MG63 (cell line): ENCODE data around the gene CFAP54. TPM values are rescaled to one million over a fixed set of nuclear protein-coding genes. Genes with fewer than 3 reads are reported as not detected.

Experiments
- DNase-seq: peaks from one replicate; pipeline ENCODE4 v3.0.0-alpha.2; 2020
- H3K27me3 ChIP-seq: fragments of 250-450 bp; sonication (Bioruptor Pico); 2 replicates; pipeline ENCODE4 v1.5.1; 2020; ENCODE audit warnings: mild to moderate bottlenecking, moderate library complexity
- H3K36me3 ChIP-seq: fragments of 250-450 bp; sonication (Bioruptor Pico); 2 replicates; pipeline ENCODE4 v1.5.1; 2020; ENCODE audit warnings: mild to moderate bottlenecking, moderate library complexity
- H3K4me3 ChIP-seq: fragments of 250-450 bp; sonication (Bioruptor Pico); 2 replicates; pipeline ENCODE4 v1.5.1; 2020; ENCODE audit warnings: mild to moderate bottlenecking, moderate library complexity
- H3K9me3 ChIP-seq: fragments of 250-450 bp; sonication (Bioruptor Pico); 2 replicates; pipeline ENCODE4 v1.5.1; 2020; ENCODE audit warnings: mild to moderate bottlenecking, moderate library complexity
- total RNA-seq: library from RNA; depleted of rRNA; stranded (reverse); fragments of >200 nt; shearing (Covaris generic); gene quantifications from 2 replicates; pipeline ENCODE4 v1.2.3, GENCODE V29; 2014; ENCODE audit warnings: low replicate concordance

The CFAP54 gene
- total RNA-seq, 1 experiment from 2014 or later = not detected

DNA sequence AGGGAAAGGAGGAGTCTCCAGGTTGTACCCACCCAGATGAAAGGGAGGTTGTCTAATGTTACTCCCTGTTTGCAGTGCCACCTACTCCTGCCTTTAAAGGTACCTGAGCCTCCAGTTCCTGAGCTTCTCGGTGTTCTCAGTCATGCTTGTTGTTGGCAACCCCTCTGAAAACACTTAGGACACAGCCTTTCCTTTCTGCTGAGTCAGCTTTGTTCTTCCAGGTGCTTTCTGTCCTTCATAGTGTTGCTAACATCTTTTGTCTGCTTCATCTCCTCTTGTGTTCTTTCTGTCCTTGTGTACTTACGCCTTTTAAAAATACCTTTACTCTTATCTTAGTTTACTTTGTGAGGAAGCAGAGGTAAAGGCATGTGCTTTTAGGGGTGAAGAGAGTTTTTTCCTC is 320.7 kb downstream of the CFAP54 start:
- no peaks in the 10 kb centered on the region for H3K9me3 ChIP-seq
- H3K36me3 ChIP-seq = no peaks in the 10 kb centered on the region
- H3K4me3 ChIP-seq = no peak overlapping the region
- no peak for DNase-seq
- H3K27me3 ChIP-seq = no peaks in the 10 kb centered on the region

DNA sequence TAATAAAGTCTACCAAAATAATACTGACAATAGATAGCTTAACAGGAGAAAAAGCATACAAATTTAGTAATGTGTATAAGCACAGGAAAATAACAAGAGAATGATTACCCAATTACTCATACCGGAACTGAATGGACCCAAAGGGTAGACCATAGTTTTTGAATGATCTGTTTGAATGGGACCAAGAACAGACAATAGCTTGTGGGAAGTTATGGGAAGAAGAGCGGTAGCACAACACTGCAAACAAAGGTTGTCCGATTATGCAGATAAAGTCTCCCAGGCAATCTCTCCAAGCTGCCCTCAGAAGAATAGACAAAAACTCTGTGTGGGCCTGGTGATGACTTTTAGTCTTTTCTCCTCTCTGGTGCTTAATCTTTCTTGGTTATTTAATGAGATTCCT is 321.1 kb downstream of the CFAP54 start:
- Histone ChIP-seq H3K4me3 (no peak overlapping the region), H3K27me3 (no peaks in the 10 kb centered on the region), H3K36me3 (no peaks in the 10 kb centered on the region), H3K9me3 (no peaks in the 10 kb centered on the region)
- DNase-seq = no peak

GRCh38 chr12:96811083-96811482 is 321.7 kb downstream of the CFAP54 start:
- DNase-seq = peak; percentile 4
- Histone ChIP-seq H3K27me3 (no peaks in the 10 kb centered on the region), H3K36me3 (no peaks in the 10 kb centered on the region), H3K9me3 (no peaks in the 10 kb centered on the region), H3K4me3 (no peak overlapping the region)

- Histone ChIP-seq H3K4me3 (no peak overlapping the region), H3K36me3 (no peaks in the 10 kb centered on the region), H3K27me3 (no peaks in the 10 kb centered on the region), H3K9me3 (no peaks in the 10 kb centered on the region)
- no peak for DNase-seq
These were observed 322.8 kb downstream of the CFAP54 start for GRCh38 chr12:96812153-96812552.

GRCh38 chr12:96814200-96814599 is 324.8 kb downstream of the CFAP54 start:
- Histone ChIP-seq H3K9me3 (no peaks in the 10 kb centered on the region), H3K27me3 (no peaks in the 10 kb centered on the region), H3K36me3 (no peaks in the 10 kb centered on the region), H3K4me3 (no peak overlapping the region)
- no peak for DNase-seq

- DNase-seq = no peak
These were observed 332.2 kb downstream of the CFAP54 start for GRCh38 chr12:96821592-96821991.

GRCh38 chr12:96822641-96823040 is 333.3 kb downstream of the CFAP54 start:
- no peaks in the 10 kb centered on the region for H3K9me3 ChIP-seq
- H3K27me3 ChIP-seq = no peaks in the 10 kb centered on the region
- H3K4me3 ChIP-seq = no peak overlapping the region
- DNase-seq = no peak
- no peaks in the 10 kb centered on the region for H3K36me3 ChIP-seq

More at GRCh38 chr12:96821592-96821991, 332.2 kb downstream of the CFAP54 start:
- Histone ChIP-seq H3K36me3 (no peaks in the 10 kb centered on the region), H3K27me3 (no peaks in the 10 kb centered on the region), H3K9me3 (no peaks in the 10 kb centered on the region), H3K4me3 (no peak overlapping the region)

DNA sequence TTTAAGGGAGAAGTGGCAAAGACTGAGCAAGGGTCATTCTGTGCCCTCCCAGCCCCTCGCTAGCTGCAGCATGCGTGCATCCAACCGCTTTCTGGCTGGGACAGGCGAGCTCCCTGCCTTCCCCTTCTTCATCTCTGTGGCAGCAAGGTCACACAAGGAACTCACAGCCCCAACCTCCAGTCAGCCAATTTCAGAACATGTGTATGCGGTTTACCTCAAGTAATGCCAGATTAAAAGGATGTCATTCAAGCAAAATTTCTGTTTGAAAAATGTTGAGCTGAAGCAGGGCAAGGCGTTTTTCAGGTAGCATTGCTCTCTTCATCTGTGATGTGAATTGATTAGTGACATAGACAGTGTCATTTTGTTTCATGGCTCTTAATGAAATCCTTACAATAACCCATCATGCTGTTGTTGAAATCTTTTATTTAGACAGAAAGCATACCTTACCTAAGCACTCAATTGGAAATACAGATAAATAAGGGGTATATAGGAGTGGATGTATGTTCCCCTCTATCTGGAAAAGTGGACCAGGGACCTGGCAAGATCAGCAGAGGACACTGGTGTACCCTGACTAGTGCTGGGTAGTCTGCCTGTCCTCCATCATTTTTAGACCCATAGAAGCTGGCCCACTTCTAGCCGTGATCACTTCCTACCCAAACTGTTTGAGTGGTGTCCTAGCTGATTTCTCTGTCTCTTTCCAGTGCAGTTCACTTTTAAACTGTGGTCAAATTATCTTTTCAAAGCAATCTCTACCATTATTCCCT is 334.9 kb downstream of the CFAP54 start:
- DNase-seq = no peak

DNA sequence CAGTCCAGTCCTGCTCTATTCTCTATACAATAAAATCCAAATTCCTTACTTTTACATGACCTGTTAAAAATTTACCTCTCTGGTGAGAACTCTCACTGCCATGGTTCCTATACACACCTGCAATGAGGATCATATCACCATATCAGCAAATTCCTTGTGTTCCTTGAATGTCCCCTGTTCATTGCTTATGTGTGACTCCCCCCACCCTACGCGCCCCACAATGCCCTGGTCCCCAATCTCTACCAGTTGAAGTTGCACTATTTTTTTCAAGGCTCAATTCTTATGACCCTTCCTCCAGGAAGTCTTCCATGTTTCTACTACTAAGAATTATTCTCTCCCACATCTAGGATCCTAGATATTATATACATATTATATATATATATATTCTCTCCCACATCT is 335.5 kb downstream of the CFAP54 start:
- Histone ChIP-seq H3K9me3 (no peaks in the 10 kb centered on the region), H3K36me3 (no peaks in the 10 kb centered on the region), H3K4me3 (no peak overlapping the region), H3K27me3 (no peaks in the 10 kb centered on the region)
- no peak for DNase-seq

More for the DNA sequence above, 334.9 kb downstream of the CFAP54 start:
- Histone ChIP-seq H3K27me3 (no peaks in the 10 kb centered on the region), H3K9me3 (no peaks in the 10 kb centered on the region), H3K4me3 (no peak overlapping the region), H3K36me3 (no peaks in the 10 kb centered on the region)

GRCh38 chr12:96828169-96828789 is 338.9 kb downstream of the CFAP54 start:
- Histone ChIP-seq H3K9me3 (no peaks in the 10 kb centered on the region), H3K27me3 (no peaks in the 10 kb centered on the region), H3K36me3 (no peaks in the 10 kb centered on the region), H3K4me3 (no peak overlapping the region)
- DNase-seq = no peak

DNA sequence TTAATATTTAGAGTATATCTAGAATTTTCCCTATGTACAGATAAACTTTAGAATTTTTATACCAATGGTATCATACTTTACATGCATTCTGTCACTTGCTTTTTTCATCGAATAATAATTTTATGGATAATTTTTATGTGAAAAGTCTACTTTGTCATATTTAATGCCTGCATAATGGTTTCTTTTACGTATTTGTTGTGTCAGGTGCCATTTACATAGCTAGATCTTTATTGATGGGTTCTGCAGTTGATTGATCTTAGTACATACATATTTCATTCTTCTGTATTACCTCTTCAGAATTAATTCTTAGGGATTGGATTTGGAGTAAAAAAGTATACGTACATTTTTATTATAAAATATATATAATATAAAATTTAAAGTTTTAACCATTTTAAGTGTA is 340.0 kb downstream of the CFAP54 start:
- Histone ChIP-seq H3K9me3 (no peaks in the 10 kb centered on the region), H3K27me3 (no peaks in the 10 kb centered on the region), H3K36me3 (no peaks in the 10 kb centered on the region), H3K4me3 (no peak overlapping the region)
- DNase-seq = no peak

DNA sequence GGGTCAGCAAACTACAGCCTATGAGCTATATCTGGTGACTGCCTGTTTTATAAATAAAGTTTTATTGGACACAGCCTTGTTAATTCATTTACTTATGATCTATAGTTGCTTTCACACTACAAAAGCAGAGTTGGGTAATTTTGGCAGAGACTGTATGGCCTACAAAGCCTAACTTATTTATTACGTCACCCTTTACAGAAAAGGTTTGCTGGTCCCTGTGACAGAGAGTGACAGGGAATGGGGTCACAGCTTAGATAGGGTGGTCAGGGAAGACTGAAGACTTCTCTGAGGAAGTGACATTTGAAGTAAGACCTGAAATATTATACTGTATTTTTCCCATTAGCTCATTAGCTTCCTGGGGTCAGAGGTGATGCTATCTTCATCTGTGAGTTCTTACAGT is 342.0 kb downstream of the CFAP54 start:
- Histone ChIP-seq H3K36me3 (no peaks in the 10 kb centered on the region), H3K4me3 (no peak overlapping the region), H3K27me3 (no peaks in the 10 kb centered on the region), H3K9me3 (no peaks in the 10 kb centered on the region)
- DNase-seq = no peak

- DNase-seq = no peak
- Histone ChIP-seq H3K27me3 (no peaks in the 10 kb centered on the region; the same call in 1 of the 2 replicates), H3K4me3 (no peak overlapping the region), H3K36me3 (no peaks in the 10 kb centered on the region), H3K9me3 (no peaks in the 10 kb centered on the region)
These were observed 356.9 kb downstream of the CFAP54 start for GRCh38 chr12:96846293-96846692.

- no peaks in the 10 kb centered on the region for H3K9me3 ChIP-seq
- DNase-seq = no peak
- H3K27me3 ChIP-seq = no peaks in the 10 kb centered on the region; the same call in 1 of the 2 replicates
- no peak overlapping the region for H3K4me3 ChIP-seq
- no peaks in the 10 kb centered on the region for H3K36me3 ChIP-seq
These were observed 361.3 kb downstream of the CFAP54 start for GRCh38 chr12:96850676-96851075.

DNA sequence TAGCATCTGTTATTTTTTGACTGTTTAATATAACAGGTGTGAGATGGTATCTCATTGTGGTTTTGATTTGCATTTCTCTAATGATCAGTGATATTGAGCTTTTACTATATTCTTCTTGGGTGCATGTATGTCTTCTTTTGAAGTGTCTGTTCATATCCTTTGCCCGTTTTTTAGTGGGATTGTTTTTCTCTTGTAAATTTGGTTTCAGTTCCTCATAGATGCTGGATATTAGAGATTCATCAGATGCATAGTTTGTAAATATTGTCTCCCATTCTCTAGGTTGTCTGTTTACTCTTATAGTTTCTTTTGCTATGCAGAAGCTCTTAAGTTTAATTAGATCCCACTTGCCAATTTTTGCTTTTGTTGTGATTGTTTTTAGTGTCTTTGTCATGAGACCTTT is 368.8 kb downstream of the CFAP54 start:
- no peak for DNase-seq
- no peak overlapping the region for H3K4me3 ChIP-seq
- no peaks in the 10 kb centered on the region for H3K27me3 ChIP-seq
- no peaks in the 10 kb centered on the region for H3K9me3 ChIP-seq
- no peaks in the 10 kb centered on the region for H3K36me3 ChIP-seq

- Histone ChIP-seq H3K4me3 (no peak overlapping the region), H3K36me3 (no peaks in the 10 kb centered on the region), H3K9me3 (no peaks in the 10 kb centered on the region), H3K27me3 (no peaks in the 10 kb centered on the region)
- DNase-seq = peak; percentile 5
These were observed 372.3 kb downstream of the CFAP54 start for GRCh38 chr12:96861656-96862055.

DNA sequence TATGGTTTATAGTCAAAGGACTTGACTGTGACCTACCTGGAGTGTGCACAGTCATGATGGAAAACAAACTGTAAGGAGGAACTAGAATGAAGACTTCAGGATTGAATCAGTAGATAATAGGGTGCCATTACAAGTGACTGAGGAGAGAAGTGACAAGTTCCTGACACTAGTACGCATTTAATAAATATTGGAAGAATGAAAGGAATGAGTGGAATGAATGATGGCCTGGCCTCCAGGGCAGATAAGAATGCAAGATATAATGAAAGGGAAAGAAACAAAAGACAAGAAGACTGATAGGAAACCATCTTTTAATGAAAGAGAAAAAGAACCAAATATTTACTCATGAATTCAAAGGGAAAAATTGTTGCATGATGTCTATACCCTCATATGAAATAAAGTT is 372.9 kb downstream of the CFAP54 start:
- Histone ChIP-seq H3K27me3 (no peaks in the 10 kb centered on the region), H3K36me3 (no peaks in the 10 kb centered on the region), H3K4me3 (no peak overlapping the region), H3K9me3 (no peaks in the 10 kb centered on the region)
- no peak for DNase-seq

DNA sequence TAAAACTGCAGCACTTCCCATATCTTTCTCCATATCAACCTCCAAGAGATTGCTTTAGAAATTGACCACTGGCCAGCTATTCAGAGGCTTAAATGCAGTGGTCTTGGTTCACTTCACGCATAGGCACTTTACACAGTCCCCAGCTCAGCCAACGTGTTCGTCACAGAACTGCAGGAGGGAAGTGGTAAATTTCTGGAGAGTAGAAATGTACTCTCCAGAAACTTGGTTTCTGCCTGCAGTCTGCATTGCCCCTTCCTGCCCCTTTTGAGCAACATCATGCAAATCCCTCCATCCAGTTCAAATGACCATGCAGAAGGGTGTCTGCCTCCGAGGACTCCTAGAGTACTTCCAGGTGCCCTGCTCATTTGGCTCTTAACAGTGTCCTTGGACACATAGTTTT is 375.0 kb downstream of the CFAP54 start:
- no peaks in the 10 kb centered on the region for H3K27me3 ChIP-seq
- H3K36me3 ChIP-seq = no peaks in the 10 kb centered on the region
- DNase-seq = no peak
- H3K4me3 ChIP-seq = no peak overlapping the region
- H3K9me3 ChIP-seq = no peaks in the 10 kb centered on the region
